B cell (primary cell): ENCODE results near the gene STK16. TPM values are rescaled to one million over a fixed set of nuclear protein-coding genes. Genes with fewer than 3 reads are reported as not detected.
A peak's percentile ranks its signal among the peaks of the same experiment; 100 is the strongest.

ENCODE experiments used
- ATAC-seq: fragments of 200-7000 bp; cut with Tn5 transposase; one replicate; pipeline ENCODE4 v1.10.0; 2021; ENCODE audit warnings: low read depth, mild to moderate bottlenecking, moderate number of reproducible peaks, moderate library complexity
- CTCF ChIA-PET: fragments of 350-600 bp; sonication (Branson Sonifier 250); formaldehyde crosslinking; loops from one replicate; lab custom pipeline; 2021; ENCODE audit warnings: antibody characterized with exemption, inconsistent platforms; lab: Charles Lee
- POLR2A ChIA-PET: fragments of 350-600 bp; sonication (Branson Sonifier 250); formaldehyde crosslinking; loops from one replicate; lab custom pipeline; 2021; ENCODE audit warnings: antibody characterized with exemption; lab: Charles Lee
- DNase-seq: peaks from one replicate; pipeline ENCODE4 v3.0.0; 2013
- H2AFZ ChIP-seq: 2 replicates; pipeline ENCODE4 v1.6.1; 2012; ENCODE audit warnings: mild to moderate bottlenecking, low read depth, low read length; ENCODE audit not compliant: insufficient read depth, poor library complexity, severe bottlenecking
- H3K27ac ChIP-seq, 2 donors: 1 replicate in 1 of 2; 2 replicates in 1 of 2; pipeline ENCODE4 v1.5.1; 2012 to 2013; ENCODE audit warnings: low read length in 2 of 2, mild to moderate bottlenecking in 2 of 2, moderate library complexity in 1 of 2
- H3K27me3 ChIP-seq, 4 experiments: fragments of 200-600 bp in 1 of 4; sonication (generic) in 1 of 4; replicated peaks in 1 of 4; 1 replicate in 2 of 4; 2 replicates in 2 of 4; pipeline versions ENCODE4 v1.6.1 to v1.7.0; 2013 to 2016; ENCODE audit warnings: low read length in 3 of 4, mild to moderate bottlenecking in 2 of 4, mixed read lengths in 1 of 4, moderate library complexity in 1 of 4; ENCODE audit not compliant: insufficient read depth in 4 of 4, control insufficient read depth in 3 of 4; ENCODE audit errors: control extremely low read depth in 1 of 4
- H3K36me3 ChIP-seq, 2 experiments: replicated peaks in 1 of 2; 1 replicate in 1 of 2; 2 replicates in 1 of 2; pipeline versions ENCODE4 v1.6.1 to v1.7.1; 2013; ENCODE audit warnings: low read length in 1 of 2; ENCODE audit not compliant: insufficient read depth in 2 of 2, control insufficient read depth in 1 of 2; ENCODE audit errors: control extremely low read depth in 1 of 2, extremely low read depth in 1 of 2
- H3K4me1 ChIP-seq, 2 donors: fragments of 200-600 bp in 1 of 2; sonication (generic) in 1 of 2; 1 replicate in 1 of 2; 2 replicates in 1 of 2; pipeline versions ENCODE4 v1.5.1 to v1.6.1; 2013 to 2017; ENCODE audit warnings: low read length in 2 of 2; ENCODE audit not compliant: control insufficient read depth in 2 of 2, insufficient read depth in 2 of 2
- H3K4me2 ChIP-seq: replicated peaks from 2 replicates; pipeline ENCODE3; 2012; ENCODE audit warnings: mild to moderate bottlenecking, low read depth, low read length; ENCODE audit not compliant: poor library complexity, severe bottlenecking
- H3K4me3 ChIP-seq, 5 experiments: fragments of 200-600 bp in 1 of 5; sonication (generic) in 1 of 5; 1 replicate in 3 of 5; 2 replicates in 2 of 5; pipeline versions ENCODE4 v1.5.1 to v1.7.0; 2011 to 2016; ENCODE audit warnings: low read length in 4 of 5, mild to moderate bottlenecking in 4 of 5, low read depth in 2 of 5, control low read depth in 1 of 5, moderate library complexity in 1 of 5; ENCODE audit not compliant: insufficient read depth in 1 of 5; ENCODE audit errors: control extremely low read depth in 1 of 5, extremely low read depth in 1 of 5
- H3K79me2 ChIP-seq: fragments of 200-600 bp; sonication (generic); one replicate; pipeline ENCODE4 v1.6.0; 2016; ENCODE audit warnings: low read length; ENCODE audit not compliant: control insufficient read depth, insufficient read depth
- H3K9ac ChIP-seq: fragments of 200-600 bp; sonication (generic); 2 replicates; pipeline ENCODE4 v1.6.1; 2017; ENCODE audit warnings: mild to moderate bottlenecking, low read length, moderate library complexity
- H3K9me3 ChIP-seq, 3 donors: one replicate each; pipeline versions ENCODE4 v1.6.1 to v1.7.1; 2013; ENCODE audit warnings: low read length in 2 of 3; ENCODE audit not compliant: control insufficient read depth in 2 of 3, insufficient read depth in 1 of 3; ENCODE audit errors: control extremely low read depth in 1 of 3
- H4K20me1 ChIP-seq: 2 replicates; pipeline ENCODE4 v1.6.0; 2012; ENCODE audit warnings: mild to moderate bottlenecking, low read length; ENCODE audit not compliant: insufficient read depth, control insufficient read depth, poor library complexity, severe bottlenecking
- H3K27ac Mint-ChIP-seq: one replicate; pipeline ENCODE4 v1.8.0; 2021; ENCODE audit warnings: mixed read lengths
- H3K27me3 Mint-ChIP-seq: one replicate; pipeline ENCODE4 v1.8.0; 2021; ENCODE audit warnings: mixed read lengths
- H3K4me1 Mint-ChIP-seq: one replicate; pipeline ENCODE4 v1.8.0; 2021; ENCODE audit warnings: mixed read lengths
- H3K4me3 Mint-ChIP-seq: one replicate; pipeline ENCODE4 v1.8.0; 2021; ENCODE audit warnings: mixed read lengths
- H3K9me3 Mint-ChIP-seq: one replicate; pipeline ENCODE4 v1.8.0; 2022; ENCODE audit warnings: mixed read lengths; ENCODE audit not compliant: insufficient read depth
- EZH2 ChIP-seq: IDR thresholded peaks from 2 replicates; pipeline ENCODE4 v1.6.1; 2012; ENCODE audit warnings: borderline replicate concordance, low read depth, mild to moderate bottlenecking, moderate library complexity, low read length; ENCODE audit not compliant: insufficient read depth, poor library complexity, severe bottlenecking
- WGBS: methylation state at CpG from one replicate; pipeline ENCODE4 v1.1.5; 2013; ENCODE audit warnings: missing lambda C conversion rate; ENCODE audit not compliant: insufficient coverage; 5-methylcytosine and 5-hydroxymethylcytosine counted together
- intact Hi-C: fragments of 100-400 bp; cut with micrococcal nuclease; formaldehyde crosslinking; loops from one replicate; pipeline ENCODE4 v1.10.0; 2022
- polyA plus RNA-seq: library from polyadenylated mRNA; depleted of rRNA; stranded (reverse); fragments of >200 nt; gene quantifications from 2 replicates; pipeline ENCODE4 v1.2.3, GENCODE V29; 2012
- total RNA-seq, 2 donors: library from RNA; stranded (reverse); fragments of 120-200 nt in 1 of 2; gene quantifications; 1 replicate in 1 of 2; 2 replicates in 1 of 2; pipeline versions ENCODE4 v1.2.3 to v1.2.4, GENCODE V29; 2013 to 2022
- TF ChIP-seq, protein P1 (sequence below): fragments of 200-600 bp; IDR thresholded peaks from one replicate; pipeline ENCODE4 v1.8.0; 2022; ENCODE audit warnings: antibody characterized with exemption, mild to moderate bottlenecking

The STK16 gene
- total and polyA plus RNA-seq, 2 donors (not counting 1 experiment from before 2014, with no cell fraction given) = 29.0 to 60.1 TPM

DNA sequence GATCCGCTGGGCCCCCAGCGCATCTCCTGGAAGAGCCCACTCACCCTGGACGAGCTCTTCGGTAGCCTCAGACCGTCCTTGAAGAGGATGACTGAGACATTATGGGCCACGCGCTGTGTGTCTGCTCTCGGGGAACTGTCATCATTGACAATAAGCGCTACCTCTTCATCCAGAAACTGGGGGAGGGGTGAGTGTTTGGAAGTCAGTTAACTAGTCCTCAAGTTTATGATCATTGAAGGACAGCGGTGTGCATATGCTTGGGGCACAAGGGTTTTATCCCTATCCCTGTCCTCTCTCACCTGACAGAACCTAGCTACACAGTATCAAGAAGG is 586 bp downstream of the STK16 start:
- TF ChIP-seq, protein P1, sequence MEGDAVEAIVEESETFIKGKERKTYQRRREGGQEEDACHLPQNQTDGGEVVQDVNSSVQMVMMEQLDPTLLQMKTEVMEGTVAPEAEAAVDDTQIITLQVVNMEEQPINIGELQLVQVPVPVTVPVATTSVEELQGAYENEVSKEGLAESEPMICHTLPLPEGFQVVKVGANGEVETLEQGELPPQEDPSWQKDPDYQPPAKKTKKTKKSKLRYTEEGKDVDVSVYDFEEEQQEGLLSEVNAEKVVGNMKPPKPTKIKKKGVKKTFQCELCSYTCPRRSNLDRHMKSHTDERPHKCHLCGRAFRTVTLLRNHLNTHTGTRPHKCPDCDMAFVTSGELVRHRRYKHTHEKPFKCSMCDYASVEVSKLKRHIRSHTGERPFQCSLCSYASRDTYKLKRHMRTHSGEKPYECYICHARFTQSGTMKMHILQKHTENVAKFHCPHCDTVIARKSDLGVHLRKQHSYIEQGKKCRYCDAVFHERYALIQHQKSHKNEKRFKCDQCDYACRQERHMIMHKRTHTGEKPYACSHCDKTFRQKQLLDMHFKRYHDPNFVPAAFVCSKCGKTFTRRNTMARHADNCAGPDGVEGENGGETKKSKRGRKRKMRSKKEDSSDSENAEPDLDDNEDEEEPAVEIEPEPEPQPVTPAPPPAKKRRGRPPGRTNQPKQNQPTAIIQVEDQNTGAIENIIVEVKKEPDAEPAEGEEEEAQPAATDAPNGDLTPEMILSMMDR = no peak
- TF ChIP-seq EZH2 = no peak
- no peaks in the 10 kb centered on the region for H4K20me1 ChIP-seq
- no peaks in the 10 kb centered on the region for H3K9me3 Mint-ChIP-seq
- H3K79me2 ChIP-seq = peaks cover 55% of the 10 kb centered on the region
- DNase-seq (no peak), ATAC-seq (no peak)
- H3K4me1 ChIP-seq = peaks cover 58 to 63% of the 10 kb centered on the region in 2 donors
- CTCF ChIA-PET = interaction anchor here (0.7 to 3.0 kb wide), 8 partner anchors 8 to 143 kb away, joined by 3 to 25 read pairs (median 5); partner anchors contain the start of genes ANKZF1, ATG9A, DNAJB2 and TUBA4A
- H2AFZ ChIP-seq = peak overlapping the region; percentile 96
- H3K4me3 Mint-ChIP-seq = peak overlapping the region; percentile 92
- intact Hi-C loops = loop anchor here (1.0 to 2.0 kb wide), 6 partner anchors 7 to 85 kb away; partner anchors contain the start of genes ANKZF1, ATG9A, CNPPD1 and DNAJB2
- H3K36me3 ChIP-seq = peaks cover 0 to 27% of the 10 kb centered on the region in 2 experiments
- POLR2A ChIA-PET = interaction anchor here (1.5 to 2.7 kb wide), 7 partner anchors 8 to 69 kb away, joined by 6 to 49 read pairs (median 10); partner anchors contain the start of genes ABCB6, ANKZF1, ATG9A and CNPPD1
- H3K9ac ChIP-seq = peak overlapping the region; percentile 96
- WGBS = 21% methylated on average over 9 of the region's 10 CpGs
- no peaks in the 10 kb centered on the region for H3K27me3 Mint-ChIP-seq
- peak overlapping the region; percentile 87 to 92 for H3K27ac ChIP-seq
- H3K4me2 ChIP-seq = peak overlapping the region; percentile 93
- no peaks in the 10 kb centered on the region for H3K9me3 ChIP-seq
- peaks cover 68% of the 10 kb centered on the region for H3K4me1 Mint-ChIP-seq
- H3K4me3 ChIP-seq = peak overlapping the region; percentile 50 to 98 (median 94)
- H3K27ac Mint-ChIP-seq = peak overlapping the region; percentile 96
- H3K27me3 ChIP-seq = no peaks in the 10 kb centered on the region

- no peaks in the 10 kb centered on the region for H3K27me3 Mint-ChIP-seq
- WGBS = 92% methylated on average over 6 of the region's 10 CpGs
- TF ChIP-seq EZH2 = no peak
- TF ChIP-seq, protein P1 = no peak
- peaks cover 75% of the 10 kb centered on the region for H3K4me1 Mint-ChIP-seq
- H4K20me1 ChIP-seq = peaks cover 5% of the 10 kb centered on the region
- H3K27ac ChIP-seq = peak overlapping the region; percentile 87 to 92
- ChIA-PET CTCF (interaction anchor here (1.7 to 6.8 kb wide), 5 partner anchors 8 to 47 kb away, joined by 6 to 69 read pairs (median 17); partner anchors contain the start of genes ANKZF1, ATG9A, DNAJB2 and TUBA4A), POLR2A (interaction anchor here (1.7 to 2.7 kb wide), 3 partner anchors 7 to 40 kb away, joined by 9 to 49 read pairs (median 26); partner anchors contain the start of genes ANKZF1, ATG9A, TUBA4A and TUBA4B)
- no peak overlapping the region for H2AFZ ChIP-seq
- peak overlapping the region; percentile 93 for H3K4me2 ChIP-seq
- H3K4me3 Mint-ChIP-seq = peak overlapping the region; percentile 57
- peaks cover 62% of the 10 kb centered on the region for H3K79me2 ChIP-seq
- intact Hi-C loops = no loop called here
- H3K9me3 ChIP-seq = no peaks in the 10 kb centered on the region
- H3K36me3 ChIP-seq = peaks cover 2 to 34% of the 10 kb centered on the region in 2 experiments
- ATAC-seq = no peak
- H3K9ac ChIP-seq = peak overlapping the region; percentile 6
- no peak overlapping the region for H3K4me3 ChIP-seq
- no peaks in the 10 kb centered on the region for H3K27me3 ChIP-seq
- no peak for DNase-seq
- H3K9me3 Mint-ChIP-seq = no peaks in the 10 kb centered on the region
- H3K27ac Mint-ChIP-seq = peak overlapping the region; percentile 96
- H3K4me1 ChIP-seq = peaks cover 64 to 70% of the 10 kb centered on the region in 2 donors
These were observed 1.3 kb downstream of the STK16 start for GRCh38 chr2:219246559-219246958.
